K562 (cell line): Measurements from ENCODE around the gene PDIA4. TPM values are rescaled to one million over a fixed set of nuclear protein-coding genes. Genes with fewer than 3 reads are reported as not detected.
A peak's percentile ranks its signal among the peaks of the same experiment; 100 is the strongest.

Experiments used
- ATF7 ChIP-seq: fragments of 450-650 bp; IDR thresholded peaks from 2 replicates; pipeline ENCODE4 v1.7.1; 2014; ENCODE audit warnings: mild to moderate bottlenecking, moderate library complexity
- CREB3 ChIP-seq: fragments of 450-650 bp; conservative IDR thresholded peaks from 2 replicates; pipeline ENCODE4 v1.6.1; 2016; ENCODE audit warnings: missing genetic modification characterization, low read depth, mild to moderate bottlenecking, missing compliant biosample characterization, moderate library complexity
- EP300 ChIP-seq: IDR thresholded peaks from 2 replicates; pipeline ENCODE4 v1.6.1; 2012; ENCODE audit warnings: low read length, improper control_type of control experiment
- HDGF ChIP-seq: fragments of 450-650 bp; IDR thresholded peaks from 2 replicates; pipeline ENCODE4 v1.6.1; 2016
- HMGXB4 ChIP-seq: sonication (generic); formaldehyde crosslinking; IDR thresholded peaks from 2 replicates; pipeline ENCODE4 v1.8.1; 2023; ENCODE audit warnings: mild to moderate bottlenecking, missing genetic modification reagents
- IFI16 ChIP-seq: fragments of 250-450 bp; sonication (Bioruptor Pico); IDR thresholded peaks from 2 replicates; pipeline ENCODE4 v2.1.2; 2022; ENCODE audit warnings: mild to moderate bottlenecking, inconsistent platforms
- KAT7 ChIP-seq: sonication (generic); formaldehyde crosslinking; IDR thresholded peaks from 2 replicates; pipeline ENCODE4 v1.8.0; 2022; ENCODE audit warnings: missing genetic modification reagents, mild to moderate bottlenecking, borderline replicate concordance
- NRF1 ChIP-seq, 2 experiments: fragments of 450-650 bp; IDR thresholded peaks in 1 of 2; conservative IDR thresholded peaks in 1 of 2; 2 replicates each; pipeline ENCODE4 v1.6.1; 2014; ENCODE audit warnings: mild to moderate bottlenecking in 2 of 2
- POLR2A ChIP-seq: fragments of 450-650 bp; conservative IDR thresholded peaks from 2 replicates; pipeline ENCODE4 v1.6.1; 2016
- RAD51 ChIP-seq: fragments of 450-650 bp; IDR thresholded peaks from 2 replicates; pipeline ENCODE4 v1.7.1; 2016; ENCODE audit warnings: low read depth, mild to moderate bottlenecking, borderline replicate concordance
- RBM25 ChIP-seq: fragments of 200-400 bp; formaldehyde crosslinking; IDR thresholded peaks from 2 replicates; pipeline ENCODE4 v1.6.1; 2018; ENCODE audit warnings: low read length, low read depth, moderate library complexity; ENCODE audit not compliant: severe bottlenecking
- STAT6 ChIP-seq: sonication (generic); formaldehyde crosslinking; IDR thresholded peaks from 2 replicates; pipeline ENCODE4 v1.8.1; 2023; ENCODE audit warnings: mild to moderate bottlenecking, missing genetic modification reagents
- TEAD2 ChIP-seq: fragments of 450-650 bp; IDR thresholded peaks from 2 replicates; pipeline ENCODE4 v1.6.1; 2016; ENCODE audit warnings: missing genetic modification characterization, control low read depth, missing compliant biosample characterization
- THAP12 ChIP-seq: fragments of 250-450 bp; sonication (Bioruptor Pico); IDR thresholded peaks from 2 replicates; pipeline ENCODE4 v1.9.0; 2021; ENCODE audit warnings: mild to moderate bottlenecking, inconsistent platforms
- ZBTB9 ChIP-seq: fragments of 450-650 bp; formaldehyde crosslinking; IDR thresholded peaks from 2 replicates; pipeline ENCODE4 v1.4.0; 2020; ENCODE audit warnings: mild to moderate bottlenecking, moderate library complexity
- ZNF655 ChIP-seq: fragments of 250-450 bp; sonication (Bioruptor Pico); IDR thresholded peaks from 2 replicates; pipeline ENCODE4 v1.5.0; 2021
- ZNF699 ChIP-seq: fragments of 250-450 bp; sonication (Bioruptor Pico); IDR thresholded peaks from 2 replicates; pipeline ENCODE4 v1.8.0; 2021; ENCODE audit warnings: mild to moderate bottlenecking, moderate library complexity; ENCODE audit not compliant: insufficient replicate concordance
- polyA plus RNA-seq, 8 experiments: library from polyadenylated mRNA; depleted of rRNA in 4 of 8; stranded (reverse) in 5 of 8; unstranded in 3 of 8; fragments of >200 nt; fragmentation: Nextera tagmentation in 2 of 8; fragmentation: Illumina TruSeq in 1 of 8; extraction: Ambion mirVana in 2 of 8; extraction: Trizol in 1 of 8; gene quantifications; 2 replicates each; pipeline versions ENCODE4 v1.2.1 to v1.2.3, GENCODE V29; 2011 to 2014; ENCODE audit warnings: inconsistent platforms in 1 of 8, missing spikeins in 1 of 8
- total RNA-seq, 7 experiments: library from RNA; depleted of rRNA in 6 of 7; stranded (reverse); fragments of >200 nt in 6 of 7; fragmentation: Illumina TruSeq in 2 of 7; extraction: Trizol in 2 of 7; gene quantifications; 2 replicates each; pipeline versions ENCODE4 v1.2.1 to v1.2.3, GENCODE V29; 2011 to 2021; ENCODE audit warnings: low replicate concordance in 1 of 7

PDIA4 gene
- total and polyA plus RNA-seq, 9 of the 15 experiments (the other 6 are each of a cell fraction or from before 2014, with no cell fraction given) = 9.1 to 175 (median 146) TPM

- TF ChIP-seq HMGXB4 (CRISPR knock-in tag) (peak; percentile 72; the same call in 1 of the 2 replicates), IFI16 (CRISPR knock-in tag) (no peak), POLR2A (no peak), THAP12 (no peak), TEAD2 (tag) (no peak), NRF1 (conservative IDR thresholded peaks at IDR 0.05 in 1 of 2, IDR thresholded peaks at IDR 0.05 in 1 of 2) (peak; percentile 81 to 84), HDGF (no peak), ATF7 (peak; percentile 93), RAD51 (peak; percentile 33; the same call in 1 of the 2 replicates), CREB3 (no peak), KAT7 (CRISPR knock-in tag) (peak; percentile 73; the same call in 1 of the 2 replicates), EP300 (no peak; the same call in none of the 2 replicates), STAT6 (CRISPR knock-in tag) (no peak), ZNF655 (CRISPR knock-in tag) (no peak), RBM25 (peak; percentile 70), ZNF699 (no peak), ZBTB9 (CRISPR knock-in tag) (0 out of 2 replicates have a peak, but pooled peaks have one; percentile 27)
Measured at GRCh38 chr7:148987010-148987750, 41.1 kb downstream of the PDIA4 start (continued).
